Loucy (cell line): ENCODE data around the gene LDHB.

Experiments
- CTCF ChIP-seq: fragments of 200-600 bp; sonication (generic); conservative IDR thresholded peaks from 2 replicates; pipeline ENCODE4 v1.5.1; 2014; ENCODE audit warnings: mild to moderate bottlenecking, antibody characterized with exemption, low read length
- EZH2phosphoT487 ChIP-seq: fragments of 200-600 bp; IDR thresholded peaks from 2 replicates; pipeline ENCODE4 v1.6.1; 2018; ENCODE audit warnings: antibody characterized with exemption, mild to moderate bottlenecking, moderate library complexity, borderline replicate concordance

GRCh38 chr12:21662122-21662792 lies 4.6 kb upstream of the LDHB start:
- TF ChIP-seq CTCF (no peak), EZH2phosphoT487 (no peak)
